Measurements from ENCODE around the gene HCN2. TPM values are rescaled to one million over a fixed set of nuclear protein-coding genes. Genes with fewer than 3 reads are reported as not detected.

HCN2 gene
- total and polyA plus RNA-seq, 2 of the 8 experiments (the other 6 are each of a cell fraction or from before 2014, with no cell fraction given), result 1.0 to 4.0 TPM

GRCh38 chr19:574658-575526, 14.8 kb upstream of the HCN2 start:
- ChIA-PET CTCF (ENCODE audit: partially characterized antibody) (interaction anchor here (0.6 to 4.7 kb wide), 7 partner anchors 11 to 228 kb away, joined by 3 to 51 read pairs (median 3); no protein-coding TSS in a partner anchor), POLR2A (ENCODE audit: partially characterized antibody) (interaction anchor here (0.6 to 4.8 kb wide), 15 partner anchors 11 to 241 kb away, joined by 3 to 78 read pairs (median 5); partner anchors contain the start of gene GZMM)
- Histone ChIP-seq H3K27me3 (replicated peaks in 1 of 4; ENCODE audit: control insufficient read depth in 3 of 4, extremely low read depth in 1 of 4, insufficient read depth in 3 of 4, low read length in 3 of 4) (no peaks in the 10 kb centered on the region), H3K9me3 (ENCODE audit: insufficient read depth in 2 of 2, low read depth in 1 of 2, low read length in 1 of 2) (peaks cover 0 to 5% of the 10 kb centered on the region in 2 experiments; a peak in 1 of 4 replicates), H3K56ac (replicated peaks; ENCODE audit: insufficient read length, low read depth, low read length) (no peak overlapping the region), H3K23ac (ENCODE audit: insufficient read length) (no peak overlapping the region), H3K23me2 (ENCODE audit: low read depth, low read length) (peaks cover 11% of the 10 kb centered on the region; the same call in 1 of the 2 replicates), H4K20me1 (replicated peaks in 1 of 2; ENCODE audit: control insufficient read depth in 1 of 2, insufficient read depth in 2 of 2, low read length in 2 of 2) (peaks cover 30 to 36% of the 10 kb centered on the region in 2 experiments), H4K8ac (ENCODE audit: extremely low read depth, insufficient read depth, low read length) (no peak overlapping the region; the same call in 1 of the 2 replicates), H3K18ac (ENCODE audit: extremely low read depth, low read length) (no peak overlapping the region; the same call in 1 of the 2 replicates), H3K14ac (ENCODE audit: insufficient read length) (no peak overlapping the region), H2BK20ac (ENCODE audit: low read length) (no peak overlapping the region), H3K27ac (ENCODE audit: low read depth, low read length) (0 out of 2 replicates have a peak overlapping the region, but pooled peaks have one; percentile 19), H3K79me2 (ENCODE audit: control insufficient read depth in 1 of 2, insufficient read depth in 2 of 2, low read length in 2 of 2) (peaks cover 53 to 75% of the 10 kb centered on the region in 2 experiments), H3K4me2 (ENCODE audit: insufficient read depth in 1 of 2, low read depth in 2 of 2, low read length in 2 of 2) (peak overlapping the region; percentile 59 to 99), H3K36me3 (ENCODE audit: control insufficient read depth in 2 of 4, insufficient read depth in 4 of 4, low read length in 3 of 4) (peaks cover 4 to 22% (median 8%) of the 10 kb centered on the region in 4 experiments; a peak in 5 of 8 replicates), H4K91ac (replicated peaks; ENCODE audit: insufficient read length, low read length) (no peak overlapping the region), H2AK5ac (ENCODE audit: low read depth, low read length) (no peak overlapping the region), H2BK5ac (ENCODE audit: low read depth, low read length) (0 out of 2 replicates have a peak overlapping the region, but pooled peaks have one; percentile 60), H2BK12ac (ENCODE audit: low read depth, low read length) (no peak overlapping the region), H2BK120ac (replicated peaks; ENCODE audit: low read depth, low read length) (no peak overlapping the region), H3K4me3 (ENCODE audit: extremely low read depth in 1 of 4, insufficient read depth in 2 of 4, low read depth in 3 of 4, low read length in 4 of 4) (peak overlapping the region in 3 of 4 experiments; percentile 11 to 42 (median 26); a peak in 4 of 8 replicates), H4K5ac (ENCODE audit: insufficient read length, low read depth, low read length) (no peak overlapping the region), H3K9ac (replicated peaks in 1 of 4; ENCODE audit: extremely low read depth in 1 of 4, low read depth in 3 of 4, low read length in 3 of 4) (peak overlapping the region in 2 of 4 experiments; percentile 29 to 35; a peak in 2 of 7 replicates), H3K4me1 (replicated peaks in 1 of 4; ENCODE audit: control insufficient read depth in 3 of 4, insufficient read depth in 4 of 4, low read length in 3 of 4) (peaks cover 0 to 21% (median 11%) of the 10 kb centered on the region in 4 experiments; a peak in 5 of 7 replicates), H3K79me1 (ENCODE audit: low read depth, low read length) (peaks cover 11% of the 10 kb centered on the region), H2AFZ (ENCODE audit: low read length) (no peak overlapping the region), H3K4ac (replicated peaks; ENCODE audit: insufficient read length, low read depth, low read length) (no peak overlapping the region), H2BK15ac (ENCODE audit: low read length) (no peak overlapping the region)
- no peak for FAIRE-seq
- 84% methylated on average over 31 of the region's 32 CpGs; no CpG with 5 or more reads in 1 of the 2 experiments for WGBS, 2 experiments (ENCODE audit: extremely low coverage in 1 of 2, insufficient coverage in 1 of 2, insufficient read length in 1 of 2, insufficient replicate concordance in 2 of 2, low coverage in 1 of 2, low lambda C conversion rate in 2 of 2, missing lambda C conversion rate in 1 of 2)
- no peak for DNase-seq (ENCODE audit: low read depth in 1 of 2, low spot score in 2 of 2)
- TF ChIP-seq POLR2AphosphoS5 (IDR thresholded peaks at IDR 0.05; ENCODE audit: low read depth, low read length) (no peak; the same call in 1 of the 2 replicates), POLR2A (IDR thresholded peaks at IDR 0.05; ENCODE audit: control extremely low read depth in 1 of 2, low read depth in 2 of 2, low read length in 2 of 2) (no peak), TAF7 (optimal IDR thresholded peaks at IDR 0.05; ENCODE audit: borderline replicate concordance, low read depth, low read length) (no peak), JUN (IDR thresholded peaks at IDR 0.05; ENCODE audit: low read depth, low read length) (no peak), SIN3A (conservative IDR thresholded peaks at IDR 0.05 in 1 of 2, IDR thresholded peaks at IDR 0.05 in 1 of 2; ENCODE audit: low read depth in 1 of 2, low read length in 2 of 2) (no peak), RBBP5 (IDR thresholded peaks at IDR 0.05; ENCODE audit: borderline replicate concordance, low read depth, low read length) (no peak), CTCF (IDR thresholded peaks at IDR 0.05; ENCODE audit: control extremely low read depth in 1 of 3, insufficient read depth in 1 of 3, low read depth in 1 of 3, low read length in 3 of 3) (no peak), YY1 (IDR thresholded peaks at IDR 0.05; ENCODE audit: low read depth, low read length) (no peak)
